Mesenchymal stem cell (in vitro differentiated cells and primary cell): ENCODE results near the gene PPP1R13B.

Source experiments
- DNase-seq: peaks from one replicate; pipeline ENCODE4 v3.0.0-alpha.2; 2013
- H2AFZ ChIP-seq: one replicate; pipeline ENCODE4 v1.6.1; 2013; ENCODE audit warnings: low read depth, mild to moderate bottlenecking, control low read depth, inconsistent platforms, low read length, moderate library complexity
- H2AK5ac ChIP-seq: 2 replicates; pipeline ENCODE4 v1.6.1; 2013; ENCODE audit warnings: low read length, moderate library complexity, mild to moderate bottlenecking, inconsistent platforms; ENCODE audit not compliant: severe bottlenecking
- H2BK120ac ChIP-seq: one replicate; pipeline ENCODE4 v1.6.1; 2013; ENCODE audit warnings: low read depth, mild to moderate bottlenecking, inconsistent platforms, low read length, moderate library complexity
- H2BK12ac ChIP-seq, 2 experiments: one replicate each; pipeline ENCODE4 v1.6.1; 2013; ENCODE audit warnings: inconsistent platforms in 2 of 2, low read length in 2 of 2, mild to moderate bottlenecking in 2 of 2, moderate library complexity in 2 of 2, control low read depth in 1 of 2
- H2BK15ac ChIP-seq: one replicate; pipeline ENCODE4 v1.6.1; 2013; ENCODE audit warnings: mild to moderate bottlenecking, low read depth, inconsistent platforms; ENCODE audit not compliant: poor library complexity, severe bottlenecking
- H2BK5ac ChIP-seq: 2 replicates; pipeline ENCODE4 v1.6.1; 2013; ENCODE audit warnings: low read depth, mild to moderate bottlenecking, low read length, control low read depth, inconsistent platforms; ENCODE audit not compliant: poor library complexity, severe bottlenecking
- H3K14ac ChIP-seq, 2 experiments: one replicate each; pipeline ENCODE4 v1.6.1; 2013; ENCODE audit warnings: inconsistent platforms in 2 of 2, low read length in 2 of 2, control low read depth in 1 of 2, mild to moderate bottlenecking in 1 of 2, moderate library complexity in 1 of 2
- H3K18ac ChIP-seq, 2 experiments: one replicate each; pipeline ENCODE4 v1.6.1; 2013; ENCODE audit warnings: inconsistent platforms in 2 of 2, low read length in 2 of 2, control low read depth in 1 of 2, low read depth in 1 of 2, mild to moderate bottlenecking in 1 of 2
- H3K23ac ChIP-seq, 2 experiments: one replicate each; pipeline ENCODE4 v1.6.1; 2013; ENCODE audit warnings: inconsistent platforms in 2 of 2, low read length in 2 of 2, mild to moderate bottlenecking in 2 of 2, moderate library complexity in 2 of 2, control low read depth in 1 of 2
- H3K27ac ChIP-seq: 2 replicates; pipeline ENCODE4 v1.5.1; 2013; ENCODE audit warnings: mild to moderate bottlenecking, moderate library complexity, low read length, control low read depth, inconsistent platforms; ENCODE audit not compliant: poor library complexity, severe bottlenecking
- H3K27me3 ChIP-seq, 2 experiments: 2 replicates each; pipeline versions ENCODE4 v1.6.1 to v1.7.0; 2013; ENCODE audit warnings: low read length in 2 of 2, mild to moderate bottlenecking in 2 of 2, moderate library complexity in 2 of 2, control low read depth in 1 of 2, inconsistent platforms in 1 of 2; ENCODE audit not compliant: control insufficient read depth in 1 of 2, insufficient read depth in 1 of 2
- H3K36me3 ChIP-seq, 2 experiments: 2 replicates each; pipeline versions ENCODE4 v1.6.1 to v1.7.0; 2013; ENCODE audit warnings: low read length in 2 of 2, control low read depth in 1 of 2, inconsistent platforms in 1 of 2, low read depth in 1 of 2, mild to moderate bottlenecking in 1 of 2; ENCODE audit not compliant: insufficient read depth in 2 of 2, control insufficient read depth in 1 of 2
- H3K4ac ChIP-seq, 2 experiments: one replicate each; pipeline ENCODE4 v1.6.1; 2013; ENCODE audit warnings: inconsistent platforms in 2 of 2, low read length in 2 of 2, mild to moderate bottlenecking in 2 of 2, moderate library complexity in 2 of 2, control low read depth in 1 of 2, low read depth in 1 of 2
- H3K4me1 ChIP-seq: 2 replicates; pipeline ENCODE4 v1.6.1; 2013; ENCODE audit warnings: low read depth, low read length, control low read depth; ENCODE audit not compliant: control insufficient read depth, insufficient read depth
- H3K4me2 ChIP-seq: 2 replicates; pipeline ENCODE4 v1.6.1; 2013; ENCODE audit warnings: low read length, mild to moderate bottlenecking, inconsistent platforms; ENCODE audit not compliant: poor library complexity, severe bottlenecking
- H3K4me3 ChIP-seq, 2 experiments: 2 replicates each; pipeline versions ENCODE4 v1.5.1 to v1.7.0; 2013; ENCODE audit warnings: low read length in 2 of 2, mild to moderate bottlenecking in 2 of 2, control low read depth in 1 of 2, low read depth in 1 of 2; ENCODE audit not compliant: insufficient read depth in 1 of 2
- H3K79me1 ChIP-seq: replicated peaks from 2 replicates; pipeline ENCODE4 v1.6.1; 2013; ENCODE audit warnings: mild to moderate bottlenecking, control low read depth, low read length, inconsistent platforms; ENCODE audit not compliant: poor library complexity, severe bottlenecking
- H3K9ac ChIP-seq: 2 replicates; pipeline ENCODE4 v1.7.0; 2013; ENCODE audit warnings: mild to moderate bottlenecking, low read length, moderate library complexity
- H3K9me3 ChIP-seq: 2 replicates; pipeline ENCODE4 v1.7.0; 2013; ENCODE audit warnings: mild to moderate bottlenecking, low read length; ENCODE audit not compliant: control insufficient read depth
- H4K8ac ChIP-seq: one replicate; pipeline ENCODE4 v1.6.1; 2013; ENCODE audit warnings: inconsistent platforms, mild to moderate bottlenecking, low read length, moderate library complexity
- H4K91ac ChIP-seq: one replicate; pipeline ENCODE4 v1.6.1; 2013; ENCODE audit warnings: mild to moderate bottlenecking, low read length, inconsistent platforms
- WGBS: methylation state at CpG from one replicate; pipeline ENCODE4 v1.1.7; 2013; ENCODE audit warnings: mixed read lengths; 5-methylcytosine and 5-hydroxymethylcytosine counted together

PPP1R13B gene

DNA sequence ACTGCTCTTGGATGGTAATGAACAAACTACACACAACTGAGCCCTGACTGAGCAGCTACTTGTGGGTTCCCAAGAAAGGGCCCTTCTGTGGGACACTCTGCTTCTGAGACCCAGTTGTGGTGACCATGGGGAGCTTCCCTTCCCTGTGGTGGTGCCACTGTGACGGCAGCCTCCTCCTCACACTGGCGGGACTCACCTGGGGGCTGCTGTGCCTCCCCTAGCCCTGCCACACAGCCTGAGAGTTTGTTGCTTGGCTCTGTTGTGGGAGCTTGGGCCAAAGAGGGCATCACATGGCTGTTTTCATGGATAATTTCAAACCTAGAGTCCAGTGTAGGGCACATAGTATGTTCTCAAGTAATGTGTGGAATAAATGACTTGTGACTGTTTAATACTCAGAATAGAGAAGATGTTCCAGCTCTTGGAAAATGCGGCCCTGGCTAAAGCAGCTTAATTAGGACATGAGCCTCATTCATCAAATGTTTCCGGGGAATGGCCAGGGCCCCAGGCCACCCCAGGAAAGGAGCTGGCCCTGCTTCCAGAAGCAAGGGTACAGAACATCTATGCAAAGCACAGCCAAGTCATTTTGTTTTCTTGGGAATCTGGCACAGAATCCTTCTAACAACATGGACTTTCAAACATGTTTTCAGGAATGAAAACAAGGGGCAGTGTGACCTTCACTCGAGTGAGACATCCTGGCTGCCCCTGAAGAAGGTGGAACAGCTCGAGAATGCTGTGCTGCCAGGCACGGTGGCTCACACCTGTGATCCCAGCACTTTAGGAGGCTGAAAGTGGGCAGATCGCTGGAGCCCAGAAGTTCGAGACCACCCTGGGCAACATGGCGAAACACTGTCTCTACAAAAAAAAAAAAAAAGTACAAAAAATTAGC, 110.6 kb downstream of the PPP1R13B start:
- no peak overlapping the region for H2BK120ac ChIP-seq
- no peak for DNase-seq
- H3K4me2 ChIP-seq: no peak overlapping the region
- H3K9ac ChIP-seq: no peak overlapping the region
- no peak overlapping the region for H2BK15ac ChIP-seq
- H2AK5ac ChIP-seq: no peak overlapping the region
- H4K8ac ChIP-seq: no peak overlapping the region
- H3K23ac ChIP-seq: no peak overlapping the region
- no peak overlapping the region for H2BK5ac ChIP-seq
- H2BK12ac ChIP-seq: no peak overlapping the region
- no peak overlapping the region for H3K4me3 ChIP-seq
- H2AFZ ChIP-seq: no peak overlapping the region
- 94% methylated on average over 10 of the region's 10 CpGs for WGBS
- peaks cover 11% of the 10 kb centered on the region for H3K4me1 ChIP-seq
- H3K79me1 ChIP-seq: peaks cover 4% of the 10 kb centered on the region
- H3K36me3 ChIP-seq: peaks cover 33 to 70% of the 10 kb centered on the region in 2 experiments
- no peak overlapping the region for H3K14ac ChIP-seq
- H3K27ac ChIP-seq: no peak overlapping the region
- H3K4ac ChIP-seq: no peak overlapping the region
- H3K18ac ChIP-seq: no peak overlapping the region
- H3K27me3 ChIP-seq: no peaks in the 10 kb centered on the region
- H3K9me3 ChIP-seq: no peaks in the 10 kb centered on the region
- no peak overlapping the region for H4K91ac ChIP-seq

DNA sequence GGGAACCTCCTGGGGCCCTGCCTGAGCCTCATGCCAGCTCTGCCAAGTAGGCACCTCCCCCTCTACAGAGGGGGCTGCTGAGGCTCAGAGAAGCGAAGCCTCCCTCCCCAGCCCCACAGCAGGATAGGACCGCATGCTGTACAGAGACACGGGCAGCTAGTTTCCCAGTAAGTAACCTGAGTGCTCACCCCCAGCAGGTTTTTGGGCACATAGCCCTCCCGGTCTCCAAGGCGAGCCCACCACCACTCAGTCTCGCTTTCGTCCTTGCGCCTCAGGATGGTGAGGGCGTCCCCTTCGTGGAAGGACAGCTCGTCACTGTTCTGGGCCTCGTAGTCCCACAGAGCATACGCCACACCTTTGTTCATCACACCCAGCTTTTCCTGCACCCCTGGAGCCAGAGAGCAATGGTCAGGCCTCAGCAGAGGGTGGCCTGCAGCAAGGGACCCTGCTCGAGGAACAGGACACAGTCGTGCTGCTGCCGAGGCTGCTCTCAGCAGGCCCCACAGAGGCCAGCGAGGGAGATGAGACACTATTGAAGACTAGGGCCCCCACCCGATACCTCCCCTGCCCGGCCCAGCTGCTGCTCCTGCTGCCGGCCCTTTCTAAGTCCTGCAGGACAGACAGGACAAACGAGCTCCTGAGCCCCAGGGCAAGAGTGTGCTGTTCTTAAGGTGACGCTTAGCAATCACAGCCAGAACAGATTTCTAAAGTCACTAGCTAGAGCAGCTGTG, 111.4 kb downstream of the PPP1R13B start:
- H2BK12ac ChIP-seq: no peak overlapping the region
- H3K4ac ChIP-seq: no peak overlapping the region
- peak overlapping the region in 1 of 2 experiments; percentile 31 for H3K4me3 ChIP-seq
- peaks cover 8% of the 10 kb centered on the region for H3K4me1 ChIP-seq
- peaks cover 37 to 74% of the 10 kb centered on the region in 2 experiments for H3K36me3 ChIP-seq
- H3K9ac ChIP-seq: no peak overlapping the region
- H2AK5ac ChIP-seq: no peak overlapping the region
- no peak overlapping the region for H4K8ac ChIP-seq
- no peak overlapping the region for H3K18ac ChIP-seq
- H2BK5ac ChIP-seq: no peak overlapping the region
- H3K9me3 ChIP-seq: no peaks in the 10 kb centered on the region
- no peak overlapping the region for H3K23ac ChIP-seq
- no peak overlapping the region for H4K91ac ChIP-seq
- WGBS: 90% methylated on average over 22 of the region's 22 CpGs
- no peak overlapping the region for H2BK15ac ChIP-seq
- peaks cover 9% of the 10 kb centered on the region for H3K79me1 ChIP-seq
- H2AFZ ChIP-seq: no peak overlapping the region
- H3K27me3 ChIP-seq: no peaks in the 10 kb centered on the region
- no peak for DNase-seq
- no peak overlapping the region for H3K14ac ChIP-seq
- H3K27ac ChIP-seq: no peak overlapping the region
- no peak overlapping the region for H2BK120ac ChIP-seq
- H3K4me2 ChIP-seq: no peak overlapping the region

DNA sequence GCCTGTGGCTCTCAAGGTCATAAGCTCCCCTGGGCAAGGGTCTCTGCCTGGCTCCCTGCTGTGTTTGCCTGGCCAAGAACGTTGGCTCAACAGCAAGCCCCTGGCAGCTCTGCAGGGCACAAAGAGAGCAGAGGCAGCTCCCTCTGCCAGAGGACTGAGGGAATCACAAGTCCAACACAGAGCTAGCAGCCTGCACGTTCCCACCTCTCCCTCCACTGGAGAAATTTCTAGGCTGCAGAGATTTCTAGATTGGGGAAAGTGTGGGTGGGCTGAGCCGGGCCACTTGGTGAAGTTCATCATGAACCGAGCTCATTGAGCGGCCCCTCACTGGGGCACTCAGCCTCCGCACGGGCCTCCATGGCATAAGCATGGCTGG, 111.9 kb downstream of the PPP1R13B start:
- 89% methylated on average over 6 of the region's 7 CpGs for WGBS
- Histone ChIP-seq H3K4me3 (no peak overlapping the region), H3K27me3 (no peaks in the 10 kb centered on the region), H2BK5ac (no peak overlapping the region), H2BK120ac (no peak overlapping the region), H3K79me1 (peaks cover 13% of the 10 kb centered on the region), H3K4me2 (no peak overlapping the region), H3K23ac (no peak overlapping the region), H3K14ac (no peak overlapping the region), H3K4me1 (peaks cover 8% of the 10 kb centered on the region), H2BK12ac (no peak overlapping the region), H3K9me3 (no peaks in the 10 kb centered on the region), H3K18ac (no peak overlapping the region), H2BK15ac (no peak overlapping the region), H2AFZ (no peak overlapping the region), H3K4ac (no peak overlapping the region), H3K9ac (no peak overlapping the region), H2AK5ac (no peak overlapping the region), H3K36me3 (peaks cover 41 to 78% of the 10 kb centered on the region in 2 experiments), H3K27ac (no peak overlapping the region), H4K91ac (no peak overlapping the region), H4K8ac (no peak overlapping the region)
- DNase-seq: no peak

DNA sequence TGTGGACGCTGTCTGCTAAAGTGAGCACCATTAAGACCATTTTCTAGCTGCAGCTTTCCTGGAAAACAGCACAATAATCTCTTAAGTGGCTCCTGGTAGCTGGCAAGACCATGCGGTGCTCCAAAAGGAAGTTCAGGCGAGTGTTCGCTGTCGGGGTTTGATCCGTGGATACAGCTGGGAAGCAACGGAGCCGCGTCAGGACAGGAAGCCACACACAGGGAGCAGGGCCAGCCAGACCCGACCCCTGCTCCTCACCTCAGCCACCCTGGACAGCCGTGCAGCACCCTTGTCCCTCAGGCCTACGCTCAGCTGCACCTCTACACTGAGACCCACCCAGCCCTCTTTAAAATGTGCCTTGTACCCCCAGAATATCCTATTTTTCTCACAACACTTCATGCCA, 112.4 kb downstream of the PPP1R13B start:
- H3K4me1 ChIP-seq: peaks cover 8% of the 10 kb centered on the region
- H4K91ac ChIP-seq: no peak overlapping the region
- H3K14ac ChIP-seq: no peak overlapping the region
- no peak overlapping the region for H2AFZ ChIP-seq
- no peak overlapping the region for H2AK5ac ChIP-seq
- no peak overlapping the region for H2BK120ac ChIP-seq
- H3K4ac ChIP-seq: no peak overlapping the region
- H3K79me1 ChIP-seq: peaks cover 17% of the 10 kb centered on the region
- no peak for DNase-seq
- no peak overlapping the region for H2BK12ac ChIP-seq
- peaks cover 45 to 78% of the 10 kb centered on the region in 2 experiments for H3K36me3 ChIP-seq
- H2BK5ac ChIP-seq: no peak overlapping the region
- H2BK15ac ChIP-seq: no peak overlapping the region
- H3K9me3 ChIP-seq: no peaks in the 10 kb centered on the region
- no peak overlapping the region for H4K8ac ChIP-seq
- no peak overlapping the region for H3K9ac ChIP-seq
- no peak overlapping the region for H3K23ac ChIP-seq
- WGBS: 89% methylated on average over 12 of the region's 12 CpGs
- H3K27me3 ChIP-seq: no peaks in the 10 kb centered on the region
- H3K18ac ChIP-seq: no peak overlapping the region
- H3K4me3 ChIP-seq: no peak overlapping the region
- no peak overlapping the region for H3K27ac ChIP-seq
- H3K4me2 ChIP-seq: no peak overlapping the region
